Ovary (tissue), 3 donors: ENCODE results near the gene THAP8.

ENCODE experiments used
- EP300 ChIP-seq: sonication (generic); formaldehyde crosslinking; IDR thresholded peaks from one replicate; pipeline ENCODE4 v1.6.1; 2017; ENCODE audit warnings: antibody characterized with exemption
- POLR2A ChIP-seq: fragments of 450-650 bp; IDR thresholded peaks from one replicate; pipeline ENCODE4 v1.6.1; 2017; ENCODE audit warnings: antibody characterized with exemption, mild to moderate bottlenecking, moderate library complexity
- TF ChIP-seq, protein P1 (sequence below), 3 donors: fragments of 450-650 bp in 2 of 3; fragments of 200-600 bp in 1 of 3; IDR thresholded peaks; one replicate each; pipeline versions ENCODE4 v1.5.1 to v1.8.0; 2016 to 2022; ENCODE audit warnings: antibody characterized with exemption in 3 of 3, mild to moderate bottlenecking in 1 of 3
- donor health status: DM: no; HTN: no; CAD: no.

DNA sequence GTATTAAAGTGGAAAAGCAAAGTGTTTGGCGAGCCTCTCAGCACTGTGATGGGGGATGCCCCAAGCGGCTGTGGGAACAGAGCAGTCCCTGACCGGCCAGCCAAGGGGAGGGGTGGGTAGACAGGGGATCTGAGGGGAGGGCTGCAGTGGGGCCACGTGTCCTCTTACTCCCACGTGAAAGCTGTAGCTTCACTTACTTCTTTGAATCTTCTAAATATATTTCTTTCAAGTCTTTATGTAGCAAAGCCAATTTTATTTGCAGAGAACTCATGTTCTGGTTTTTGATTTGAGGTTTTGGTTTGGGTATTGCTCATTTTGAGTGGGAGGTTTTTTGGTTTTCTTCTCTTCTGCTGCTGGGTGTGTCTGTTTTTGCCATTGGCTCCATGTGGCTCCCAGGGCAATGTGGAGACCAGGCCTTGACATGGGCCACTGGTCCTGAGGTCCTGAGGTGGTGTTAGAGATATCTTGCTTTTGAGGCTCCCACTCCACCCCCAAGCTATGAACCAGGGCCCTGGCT lies 39.1 kb upstream of the THAP8 start:
- TF ChIP-seq, protein P1, sequence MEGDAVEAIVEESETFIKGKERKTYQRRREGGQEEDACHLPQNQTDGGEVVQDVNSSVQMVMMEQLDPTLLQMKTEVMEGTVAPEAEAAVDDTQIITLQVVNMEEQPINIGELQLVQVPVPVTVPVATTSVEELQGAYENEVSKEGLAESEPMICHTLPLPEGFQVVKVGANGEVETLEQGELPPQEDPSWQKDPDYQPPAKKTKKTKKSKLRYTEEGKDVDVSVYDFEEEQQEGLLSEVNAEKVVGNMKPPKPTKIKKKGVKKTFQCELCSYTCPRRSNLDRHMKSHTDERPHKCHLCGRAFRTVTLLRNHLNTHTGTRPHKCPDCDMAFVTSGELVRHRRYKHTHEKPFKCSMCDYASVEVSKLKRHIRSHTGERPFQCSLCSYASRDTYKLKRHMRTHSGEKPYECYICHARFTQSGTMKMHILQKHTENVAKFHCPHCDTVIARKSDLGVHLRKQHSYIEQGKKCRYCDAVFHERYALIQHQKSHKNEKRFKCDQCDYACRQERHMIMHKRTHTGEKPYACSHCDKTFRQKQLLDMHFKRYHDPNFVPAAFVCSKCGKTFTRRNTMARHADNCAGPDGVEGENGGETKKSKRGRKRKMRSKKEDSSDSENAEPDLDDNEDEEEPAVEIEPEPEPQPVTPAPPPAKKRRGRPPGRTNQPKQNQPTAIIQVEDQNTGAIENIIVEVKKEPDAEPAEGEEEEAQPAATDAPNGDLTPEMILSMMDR (IDR thresholded peaks at IDR 0.05) = no peak
- TF ChIP-seq POLR2A (no peak), EP300 (no peak)
